ENCODE data around the gene SEC62.

DNA sequence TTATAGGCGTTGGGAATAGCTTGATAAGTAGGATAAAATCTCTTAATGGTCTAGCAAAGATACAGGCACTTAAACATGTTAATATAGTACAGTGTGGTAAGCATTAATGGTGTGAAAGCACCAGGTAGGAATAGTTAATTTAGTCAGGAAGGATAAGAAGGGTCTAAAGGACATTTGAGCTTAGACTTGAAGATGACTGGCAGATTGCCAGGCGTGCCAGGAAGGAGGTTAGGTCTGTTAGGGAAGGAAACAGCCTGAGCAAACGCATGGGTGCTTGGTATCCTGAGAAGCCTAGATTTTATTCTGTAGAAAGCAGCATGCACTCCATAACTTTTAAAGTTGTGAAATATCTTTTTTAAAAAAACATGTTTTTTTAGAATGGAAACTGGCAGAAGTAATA lies 17.7 kb downstream of the SEC62 start:
- TF ChIP-seq POLR2A (IDR thresholded peaks at IDR 0.05; ENCODE audit: extremely low read depth, insufficient read length): no peak
- TF ChIP-seq, protein P1, sequence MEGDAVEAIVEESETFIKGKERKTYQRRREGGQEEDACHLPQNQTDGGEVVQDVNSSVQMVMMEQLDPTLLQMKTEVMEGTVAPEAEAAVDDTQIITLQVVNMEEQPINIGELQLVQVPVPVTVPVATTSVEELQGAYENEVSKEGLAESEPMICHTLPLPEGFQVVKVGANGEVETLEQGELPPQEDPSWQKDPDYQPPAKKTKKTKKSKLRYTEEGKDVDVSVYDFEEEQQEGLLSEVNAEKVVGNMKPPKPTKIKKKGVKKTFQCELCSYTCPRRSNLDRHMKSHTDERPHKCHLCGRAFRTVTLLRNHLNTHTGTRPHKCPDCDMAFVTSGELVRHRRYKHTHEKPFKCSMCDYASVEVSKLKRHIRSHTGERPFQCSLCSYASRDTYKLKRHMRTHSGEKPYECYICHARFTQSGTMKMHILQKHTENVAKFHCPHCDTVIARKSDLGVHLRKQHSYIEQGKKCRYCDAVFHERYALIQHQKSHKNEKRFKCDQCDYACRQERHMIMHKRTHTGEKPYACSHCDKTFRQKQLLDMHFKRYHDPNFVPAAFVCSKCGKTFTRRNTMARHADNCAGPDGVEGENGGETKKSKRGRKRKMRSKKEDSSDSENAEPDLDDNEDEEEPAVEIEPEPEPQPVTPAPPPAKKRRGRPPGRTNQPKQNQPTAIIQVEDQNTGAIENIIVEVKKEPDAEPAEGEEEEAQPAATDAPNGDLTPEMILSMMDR (IDR thresholded peaks at IDR 0.05; ENCODE audit: low read depth, low read length): no peak

Data from NB4 (cell line).